GM19452 (cell line): Measurements from ENCODE around the gene ANGPTL7.
"Not testable (repeated sequence)": the region's sequence is repeated elsewhere in the genome, so short reads cannot be mapped to it uniquely, and the experiment has no call there.

Experiments
- ATAC-seq: cut with Tn5 transposase; IDR thresholded peaks from one replicate; pipeline ENCODE4 v1.9.1; 2021; ENCODE audit not compliant: unreplicated experiment

The ANGPTL7 gene

DNA sequence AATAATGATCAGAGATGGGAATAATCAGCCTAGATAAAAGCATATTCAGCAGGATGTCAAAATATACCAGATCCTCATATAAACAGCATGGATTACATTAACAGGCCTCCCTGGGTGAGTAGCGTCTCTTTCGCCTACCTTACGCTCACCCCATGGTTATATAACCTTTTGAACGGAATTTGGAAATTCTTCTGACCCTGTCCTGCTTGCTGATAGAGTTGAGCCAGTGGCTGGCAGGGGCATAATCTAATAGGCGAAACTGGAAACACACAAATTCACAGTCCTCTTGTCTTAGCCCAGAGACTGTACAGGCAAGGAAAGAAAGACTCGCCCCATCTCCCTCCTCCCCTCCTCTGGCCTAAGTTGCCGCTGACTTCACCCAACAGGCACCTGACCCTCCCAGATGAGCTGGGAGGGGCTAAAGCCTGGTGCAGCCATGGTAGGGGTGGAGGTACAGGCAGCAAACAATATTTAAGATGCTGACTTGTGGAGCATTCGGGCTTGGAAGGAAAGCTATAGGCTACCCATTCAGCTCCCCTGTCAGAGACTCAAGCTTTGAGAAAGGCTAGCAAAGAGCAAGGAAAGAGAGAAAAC lies at the start of gene ANGPTL7:
Gene ANGPTL7, plus strand, starts transcription at position 498 of the 594 bp plus-strand sequence. CDS start 225 bp downstream, outside the sequence.
- ATAC-seq, result no peak

DNA sequence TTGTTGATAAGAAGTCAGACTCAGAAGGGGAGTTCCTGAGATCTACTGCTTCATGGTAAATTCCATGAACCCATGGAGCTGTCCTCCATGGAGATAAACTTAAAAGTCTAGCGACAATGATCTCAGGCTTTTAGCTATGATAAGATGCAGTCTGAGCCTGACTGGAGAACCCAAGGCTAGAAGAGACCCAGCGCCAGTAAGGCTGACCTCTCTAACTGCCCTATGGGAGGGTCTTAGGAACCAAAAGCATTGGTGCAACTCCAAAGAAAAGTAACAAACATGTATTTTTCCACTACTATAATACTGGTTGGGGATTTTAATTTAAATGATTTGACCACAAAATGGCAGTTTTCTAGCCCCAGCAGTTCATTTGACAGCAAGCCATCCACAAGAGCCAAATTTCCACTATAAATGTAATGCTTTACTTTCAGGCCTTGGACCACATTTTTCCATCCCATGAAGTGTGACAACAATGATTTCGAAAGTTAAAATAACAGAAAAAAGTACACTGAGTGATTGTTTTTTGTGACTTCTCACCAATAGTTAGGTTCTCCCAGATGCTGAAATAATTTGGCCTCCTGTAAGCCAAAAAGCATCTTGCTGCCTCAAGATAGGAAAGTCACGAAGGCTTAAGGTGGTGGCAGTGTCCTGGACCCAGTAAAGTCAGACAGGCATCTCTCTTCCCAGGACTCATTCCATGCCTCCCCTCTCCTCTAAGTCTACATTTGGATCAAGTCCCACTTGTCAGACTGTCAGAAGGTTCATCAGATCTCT lies 46.4 kb upstream of the ANGPTL7 start:
- no peak for ATAC-seq

GRCh38 chr1:11143401-11143800 lies 45.8 kb upstream of the ANGPTL7 start:
- ATAC-seq, result no peak

- ATAC-seq, result no peak
Measured at GRCh38 chr1:11143907-11144306, 45.2 kb upstream of the ANGPTL7 start.

DNA sequence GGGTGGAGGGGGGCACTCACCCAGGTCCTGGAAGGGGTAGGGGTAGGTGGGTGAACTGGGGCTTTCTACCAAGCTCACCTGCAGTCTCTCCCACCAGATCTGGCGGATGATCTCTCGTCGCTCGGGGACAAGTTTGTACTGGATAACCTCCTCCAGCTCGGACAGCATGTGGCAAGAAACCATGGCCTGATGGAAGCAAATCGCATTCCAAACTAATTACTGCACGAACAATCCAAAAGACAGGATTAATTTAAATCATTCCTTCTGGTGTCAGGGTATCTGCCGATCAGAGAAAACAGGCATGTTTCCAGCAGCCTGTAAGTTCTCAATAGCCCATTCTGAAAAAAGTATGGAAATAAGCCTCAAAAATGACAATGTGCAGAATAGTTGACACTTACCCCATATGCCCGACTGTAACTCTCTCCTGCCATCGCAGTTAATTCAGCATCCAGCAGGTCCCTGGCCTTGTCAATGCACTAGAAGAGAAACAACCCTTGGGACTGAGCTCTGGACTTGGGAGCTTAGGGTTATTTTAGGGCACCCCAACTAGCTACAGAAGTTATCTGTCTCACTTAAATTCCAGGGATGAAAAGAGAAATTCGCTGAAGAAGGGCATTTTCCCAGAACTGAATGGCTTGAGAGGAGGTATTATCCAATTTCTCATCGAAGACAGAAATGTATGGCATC lies 44.4 kb upstream of the ANGPTL7 start:
- ATAC-seq, result no peak

- ATAC-seq, result no peak
Measured at GRCh38 chr1:11145741-11146140, 43.4 kb upstream of the ANGPTL7 start.

GRCh38 chr1:11147197-11147770 lies 41.9 kb upstream of the ANGPTL7 start:
- no peak for ATAC-seq

DNA sequence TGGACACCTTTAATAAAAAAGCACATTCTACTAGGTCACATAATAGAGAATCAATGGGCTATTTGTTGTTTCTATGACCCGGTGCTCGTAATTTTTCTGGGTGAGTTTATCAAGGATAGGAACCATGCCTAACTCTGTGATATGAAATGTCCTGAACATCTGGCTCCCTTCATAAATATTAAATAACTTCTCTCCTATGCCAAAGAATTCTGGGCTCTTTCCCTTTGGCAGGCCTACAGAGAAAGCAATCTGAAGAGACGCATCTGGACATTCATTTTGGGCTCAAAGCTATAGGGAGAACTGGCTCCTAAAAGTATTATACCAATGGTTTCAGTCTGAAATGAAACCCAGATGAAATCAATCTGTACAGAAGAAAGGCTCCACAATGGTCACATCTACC lies 38.8 kb upstream of the ANGPTL7 start:
- ATAC-seq, result no peak

- no peak for ATAC-seq
Measured at GRCh38 chr1:11151114-11151513, 38.0 kb upstream of the ANGPTL7 start.

DNA sequence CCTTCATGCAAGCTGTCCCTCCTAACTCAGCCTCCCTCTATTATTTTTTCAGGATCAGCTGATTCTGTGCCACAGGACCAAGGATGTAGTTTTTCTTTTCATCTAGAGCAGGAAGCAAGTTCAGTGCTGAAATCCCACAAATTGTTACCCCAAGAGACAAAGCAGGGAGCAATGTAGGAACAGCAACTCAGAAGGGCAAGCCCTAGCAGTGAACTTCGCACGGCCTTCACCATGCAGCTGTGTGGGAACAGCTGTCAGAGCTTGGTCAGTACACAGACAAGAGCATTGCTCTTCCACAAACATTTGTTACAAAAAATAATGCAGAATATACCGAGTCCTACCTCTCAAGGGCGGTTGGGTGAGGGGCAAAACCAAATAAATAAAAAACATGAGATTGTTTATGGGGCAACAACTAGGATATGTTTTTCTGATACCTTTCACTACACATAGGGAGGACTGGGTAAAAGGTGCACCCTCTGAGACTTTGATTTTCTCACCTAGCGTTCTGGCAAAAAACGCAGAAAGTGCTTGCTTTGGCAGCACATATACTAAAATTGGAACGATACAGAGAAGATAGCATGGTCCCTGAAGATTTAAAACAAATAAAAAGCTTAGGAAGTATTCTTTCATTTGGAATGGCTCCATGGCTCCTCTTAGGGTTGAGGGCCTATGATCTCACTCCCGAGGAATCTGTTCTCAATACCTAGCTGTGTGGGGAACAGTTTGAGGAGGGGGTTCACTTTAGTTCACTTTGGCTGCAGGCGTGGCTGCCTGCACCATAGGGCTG lies 37.1 kb upstream of the ANGPTL7 start:
- ATAC-seq, result no peak

DNA sequence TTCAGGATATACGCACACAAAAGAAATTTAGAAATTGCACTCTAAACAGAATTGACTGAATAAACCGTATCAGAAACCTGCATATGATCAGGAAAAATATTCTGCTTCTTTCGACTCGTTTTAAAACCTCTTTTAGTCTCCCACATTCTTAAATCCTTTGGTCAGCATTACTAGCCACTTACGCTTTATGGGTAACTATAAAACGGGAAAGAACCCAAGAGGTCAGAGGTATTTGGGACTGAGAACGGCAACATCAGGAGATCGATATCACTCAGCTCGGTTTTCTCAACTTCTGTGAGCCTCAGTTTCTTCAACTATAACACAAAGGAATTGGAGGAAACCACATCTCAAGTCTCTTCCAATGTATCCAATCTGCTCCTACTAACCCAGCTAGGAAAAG lies 36.4 kb upstream of the ANGPTL7 start:
- no peak for ATAC-seq

DNA sequence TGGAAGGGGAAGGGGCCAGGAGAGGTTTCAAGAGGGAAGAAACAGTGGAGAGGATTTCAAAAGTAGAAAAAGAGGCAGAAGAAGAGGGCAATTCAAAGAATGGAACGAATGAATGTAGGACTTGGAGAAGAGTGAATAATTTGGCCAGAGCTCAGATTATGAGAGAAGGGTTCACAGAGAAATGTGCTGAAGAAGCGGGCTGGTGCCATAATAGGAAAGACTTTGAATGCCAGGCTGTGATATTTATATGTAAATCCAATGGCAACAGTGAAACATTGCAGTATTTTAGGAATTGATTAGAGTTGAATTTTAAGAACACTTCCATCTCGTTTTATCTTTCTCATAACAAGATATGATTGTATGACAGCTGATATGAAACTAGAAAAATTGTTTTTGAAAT lies 36.0 kb upstream of the ANGPTL7 start:
- no peak for ATAC-seq

DNA sequence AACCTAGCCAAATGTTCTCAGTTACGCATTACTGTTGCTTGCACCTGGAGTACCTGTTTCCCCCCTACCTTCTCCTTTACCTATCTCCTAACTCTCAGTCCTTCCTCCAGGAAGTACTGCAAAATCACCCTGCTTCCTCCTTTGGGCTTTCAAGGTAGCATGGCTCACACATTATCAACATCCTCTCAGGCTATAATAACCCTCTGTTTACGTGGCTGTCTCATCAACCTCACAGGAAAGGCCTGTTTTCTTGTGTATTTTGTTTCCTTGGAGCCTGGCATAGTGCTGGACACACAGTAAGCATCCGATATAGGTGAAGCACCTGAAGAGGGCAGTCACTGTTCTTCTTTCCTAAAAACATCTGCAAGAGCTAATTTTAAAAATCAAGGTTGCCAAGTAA lies 32.7 kb upstream of the ANGPTL7 start:
- no peak for ATAC-seq

DNA sequence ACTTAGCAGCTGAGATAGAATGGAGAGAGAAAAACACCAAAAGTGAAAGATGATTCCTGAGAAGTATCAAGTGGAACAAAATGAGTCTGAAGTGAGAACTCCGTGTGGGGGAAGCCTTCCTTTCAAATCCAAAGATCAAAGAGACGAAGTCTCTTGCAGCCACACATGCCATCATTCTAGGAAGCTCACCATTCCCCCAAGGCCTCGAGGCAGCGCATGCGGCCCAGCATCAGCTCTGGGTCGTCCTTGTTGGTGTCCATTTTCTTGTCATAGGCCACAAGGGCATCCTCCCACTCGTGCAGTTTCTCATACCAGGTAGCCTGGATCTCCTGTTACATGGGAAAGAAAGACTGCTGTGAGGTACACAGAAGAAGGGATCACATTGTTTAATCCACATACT lies 32.2 kb upstream of the ANGPTL7 start:
- no peak for ATAC-seq

- no peak for ATAC-seq
Measured at GRCh38 chr1:11157394-11157793, 31.8 kb upstream of the ANGPTL7 start.

DNA sequence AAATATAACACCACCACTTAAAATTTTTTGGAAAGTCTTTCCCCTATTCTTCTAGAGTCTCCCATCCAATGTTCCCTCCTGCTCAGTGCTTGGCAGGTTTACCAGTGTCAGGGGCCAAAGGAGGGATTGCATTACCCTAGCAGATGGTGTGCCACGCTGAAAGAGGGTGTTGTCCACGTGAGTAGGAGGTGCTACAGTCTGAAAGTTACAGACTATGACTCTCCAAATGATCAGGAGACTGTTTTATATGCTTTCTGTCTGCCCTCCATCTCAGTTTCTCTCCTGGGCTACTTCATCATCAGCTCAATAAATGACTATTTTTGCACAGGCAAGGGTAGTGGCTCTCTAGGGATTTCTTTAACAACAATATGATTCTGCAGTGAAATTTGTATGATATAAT lies 31.3 kb upstream of the ANGPTL7 start:
- no peak for ATAC-seq

DNA sequence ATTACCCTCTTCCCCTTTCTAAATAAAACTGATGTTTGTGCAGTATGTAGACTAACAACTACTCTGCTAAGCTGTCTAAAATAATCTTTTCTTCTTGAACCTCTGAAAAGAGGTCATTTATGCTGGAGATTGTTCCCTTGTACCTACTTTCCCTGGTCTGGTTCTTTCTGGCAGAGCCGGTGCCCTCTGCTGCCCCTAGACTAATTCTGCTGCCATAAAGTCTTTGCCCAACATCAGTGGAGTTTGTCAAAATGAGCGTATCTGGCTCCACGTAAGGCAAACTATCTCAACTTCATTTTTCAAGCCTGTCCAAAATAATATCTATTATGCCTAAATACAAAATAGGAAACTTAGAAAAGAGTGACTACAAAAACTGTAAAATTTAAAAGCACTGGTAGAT lies 30.9 kb upstream of the ANGPTL7 start:
- ATAC-seq, result no peak

DNA sequence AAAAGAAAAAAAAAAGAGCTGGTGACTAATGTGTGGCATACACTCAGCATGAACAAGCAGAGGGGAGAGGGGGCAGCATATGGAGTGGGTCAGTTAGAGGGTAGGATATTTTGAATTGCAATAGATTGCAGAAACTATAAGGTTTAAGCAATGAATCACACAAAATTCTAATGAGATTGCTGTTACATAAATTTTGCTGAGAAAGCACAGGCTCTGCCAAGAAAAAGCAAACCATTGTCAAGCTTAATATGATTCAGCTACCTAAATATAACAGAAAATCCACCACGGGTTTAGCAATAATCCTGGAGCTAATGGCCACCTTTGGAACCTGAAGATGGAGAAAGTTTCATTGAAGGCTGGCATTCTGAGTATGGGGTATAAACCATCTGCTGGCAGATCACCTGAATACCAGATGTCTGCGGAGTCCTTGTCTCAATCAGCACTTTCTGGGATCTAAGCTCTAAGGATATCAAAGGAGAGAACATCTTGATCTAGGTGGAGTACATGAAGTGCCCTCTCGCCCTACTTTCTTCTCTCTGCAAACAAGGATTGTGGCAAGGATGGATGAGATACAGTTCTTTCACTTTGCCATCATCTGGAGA lies 30.3 kb upstream of the ANGPTL7 start:
- no peak for ATAC-seq

DNA sequence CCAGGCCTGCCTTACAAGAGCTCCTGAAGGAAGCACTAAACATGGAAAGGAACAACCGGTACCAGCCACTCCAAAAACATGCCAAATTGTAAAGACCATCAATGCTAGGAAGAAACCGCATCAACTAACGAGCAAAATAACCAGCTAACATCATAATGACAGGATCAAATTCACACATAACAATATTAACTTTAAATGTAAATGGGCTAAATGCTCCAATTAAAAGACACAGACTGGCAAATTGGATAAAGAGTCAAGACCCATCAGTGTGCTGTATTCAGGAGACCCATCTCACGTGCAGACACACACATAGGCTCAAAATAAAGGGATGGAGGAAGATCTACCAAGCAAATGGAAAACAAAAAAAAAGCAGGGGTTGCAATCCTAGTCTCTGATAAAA lies 26.4 kb upstream of the ANGPTL7 start:
- ATAC-seq, result not testable (repeated sequence)

GRCh38 chr1:11166744-11167143 lies 22.4 kb upstream of the ANGPTL7 start:
- not testable (repeated sequence) for ATAC-seq

- ATAC-seq, result no peak
Measured at GRCh38 chr1:11168731-11169130, 20.4 kb upstream of the ANGPTL7 start.
